Thyroid gland (tissue), 4 donors: ENCODE data around the gene NUDT3. TPM values are rescaled to one million over a fixed set of nuclear protein-coding genes. Genes with fewer than 3 reads are reported as not detected.
"Not testable (repeated sequence)": the region's sequence is repeated elsewhere in the genome, so short reads cannot be mapped to it uniquely, and the experiment has no call there.

ENCODE experiments used
- DNase-seq, 2 donors: peaks; one replicate each; pipeline ENCODE4 v3.0.0-alpha.2; 2019
- H3K27ac ChIP-seq, 3 donors: fragments of 200-600 bp; sonication (generic); 1 replicate in 2 of 3; 2 replicates in 1 of 3; pipeline ENCODE4 v1.5.1; 2016 to 2019; ENCODE audit warnings: mild to moderate bottlenecking in 1 of 3, moderate library complexity in 1 of 3
- H3K27me3 ChIP-seq: fragments of 200-600 bp; sonication (generic); one replicate; pipeline ENCODE4 v1.5.1; 2019
- H3K36me3 ChIP-seq, 2 donors: fragments of 200-600 bp; sonication (generic); one replicate each; pipeline ENCODE4 v1.5.1; 2016 to 2019
- H3K4me1 ChIP-seq, 2 donors: fragments of 200-600 bp; sonication (generic); one replicate each; pipeline ENCODE4 v1.5.1; 2017 to 2019
- H3K4me3 ChIP-seq, 3 donors: fragments of 200-600 bp; sonication (generic); replicated peaks in 1 of 3; 1 replicate in 2 of 3; 2 replicates in 1 of 3; pipeline ENCODE4 v1.5.1; 2016; ENCODE audit warnings: mild to moderate bottlenecking in 1 of 3
- H3K9me3 ChIP-seq: fragments of 200-600 bp; sonication (generic); one replicate; pipeline ENCODE4 v1.5.1; 2017
- CTCF ChIP-seq, 6 experiments: fragments of 200-600 bp in 3 of 6; fragments of 450-650 bp in 3 of 6; sonication (generic) in 3 of 6; IDR thresholded peaks; one replicate each; pipeline ENCODE4 v1.5.1; 2016 to 2019; ENCODE audit warnings: antibody characterized with exemption in 6 of 6, mild to moderate bottlenecking in 2 of 6, inconsistent platforms in 1 of 6, moderate library complexity in 1 of 6
- POLR2A ChIP-seq, 2 donors: fragments of 450-650 bp; IDR thresholded peaks; one replicate each; pipeline ENCODE4 v1.6.1; 2017; ENCODE audit warnings: antibody characterized with exemption in 2 of 2, mild to moderate bottlenecking in 2 of 2, moderate library complexity in 1 of 2
- WGBS, 2 donors: methylation state at CpG; one replicate each; pipeline ENCODE4 v1.1.5; 2017; 5-methylcytosine and 5-hydroxymethylcytosine counted together
- intact Hi-C: fragments of 100-400 bp; cut with DNase I; formaldehyde crosslinking; loops from one replicate; pipeline ENCODE4 v1.15.1; 2023
- total RNA-seq, 4 donors: library from RNA; depleted of rRNA; stranded (reverse); fragments of >200 nt; gene quantifications; one replicate each; pipeline ENCODE4 v1.2.3, GENCODE V29; 2016

Gene NUDT3
- total RNA-seq, 4 donors from 2014 or later = 68.1 to 98.9 (median 75.5) TPM

- Histone ChIP-seq H3K4me1 (peaks cover 5 to 24% of the 10 kb centered on the region in 2 donors), H3K9me3 (no peaks in the 10 kb centered on the region), H3K4me3 (peak overlapping the region; percentile 23 to 83 (median 66)), H3K27ac (peak overlapping the region; percentile 83 to 94 (median 92)), H3K27me3 (no peaks in the 10 kb centered on the region), H3K36me3 (no peaks in the 10 kb centered on the region)
- intact Hi-C loops = loop anchor here (2.0 to 5.0 kb wide), 3 partner anchors 51 to 169 kb away; partner anchors contain the start of gene NUDT3
- peak; percentile 78 to 84 for DNase-seq
- WGBS, 2 donors = 10 to 19% methylated on average over 15 of the region's 17 CpGs
- no peak for TF ChIP-seq CTCF (IDR thresholded peaks at IDR 0.05)
- no peak for TF ChIP-seq POLR2A (IDR thresholded peaks at IDR 0.05)
Observed at GRCh38 chr6:34248198-34248726, 144.2 kb downstream of the NUDT3 start.

- Histone ChIP-seq H3K9me3 (no peaks in the 10 kb centered on the region), H3K36me3 (no peaks in the 10 kb centered on the region), H3K4me1 (peaks cover 5 to 24% of the 10 kb centered on the region in 2 donors), H3K27ac (peak overlapping the region in 2 of 3 donors; percentile 92 to 94), H3K27me3 (no peaks in the 10 kb centered on the region), H3K4me3 (peak overlapping the region in 1 of 3 donors; percentile 83)
- 79 to 93% methylated on average over 3 to 6 of the region's 6 CpGs for WGBS, 2 donors
- TF ChIP-seq CTCF (IDR thresholded peaks at IDR 0.05) = no peak
- TF ChIP-seq POLR2A (IDR thresholded peaks at IDR 0.05) = no peak
- intact Hi-C loops = loop anchor here (2.0 to 5.0 kb wide), 3 partner anchors 50 to 170 kb away; partner anchors contain the start of gene NUDT3
- DNase-seq = no peak
Observed at GRCh38 chr6:34247481-34248197, 144.8 kb downstream of the NUDT3 start.

GRCh38 chr6:34246563-34247391 is 145.7 kb downstream of the NUDT3 start:
- peak in 1 of 2 donors; percentile 25 for DNase-seq
- H3K4me1 ChIP-seq = peaks cover 5 to 24% of the 10 kb centered on the region in 2 donors
- no peaks in the 10 kb centered on the region for H3K9me3 ChIP-seq
- H3K36me3 ChIP-seq = no peaks in the 10 kb centered on the region
- no peaks in the 10 kb centered on the region for H3K27me3 ChIP-seq
- TF ChIP-seq CTCF (IDR thresholded peaks at IDR 0.05) (peak in 3 of 6 experiments; percentile 21 to 34 (median 32)), POLR2A (IDR thresholded peaks at IDR 0.05) (no peak)
- intact Hi-C loops = loop anchor here (5.0 kb wide), 2 partner anchors 49 to 171 kb away; no protein-coding TSS in a partner anchor
- WGBS, 2 donors = 74 to 76% methylated on average over 4 to 6 of the region's 8 CpGs
- no peak overlapping the region for H3K27ac ChIP-seq
- no peak overlapping the region for H3K4me3 ChIP-seq

- no peaks in the 10 kb centered on the region for H3K9me3 ChIP-seq
- WGBS, 2 donors = 67% methylated on average over 2 of the region's 2 CpGs
Observed at GRCh38 chr6:34246249-34246562, 146.3 kb downstream of the NUDT3 start.

GRCh38 chr6:34245761-34246140 is 146.7 kb downstream of the NUDT3 start:
- WGBS, 2 donors = 83 to 85% methylated on average over 7 of the region's 7 CpGs
- peaks cover 5 to 24% of the 10 kb centered on the region in 2 donors for H3K4me1 ChIP-seq
- intact Hi-C loops = loop anchor here (5.0 kb wide), 2 partner anchors 48 to 172 kb away; no protein-coding TSS in a partner anchor
- not testable (repeated sequence) for H3K27ac ChIP-seq, H3K36me3 ChIP-seq, DNase-seq, H3K9me3 ChIP-seq, H3K27me3 ChIP-seq, H3K4me3 ChIP-seq

More at GRCh38 chr6:34246249-34246562, 146.3 kb downstream of the NUDT3 start:
- intact Hi-C loops = loop anchor here (5.0 kb wide), 2 partner anchors 49 to 171 kb away; no protein-coding TSS in a partner anchor
- Histone ChIP-seq H3K4me1 (peaks cover 5 to 24% of the 10 kb centered on the region in 2 donors), H3K27me3 (no peaks in the 10 kb centered on the region), H3K4me3 (no peak overlapping the region), H3K36me3 (no peaks in the 10 kb centered on the region), H3K27ac (no peak overlapping the region)
- TF ChIP-seq CTCF (IDR thresholded peaks at IDR 0.05) (no peak), POLR2A (IDR thresholded peaks at IDR 0.05) (no peak)
- no peak for DNase-seq

GRCh38 chr6:34245032-34245760 is 147.3 kb downstream of the NUDT3 start:
- H3K27me3 ChIP-seq, H3K27ac ChIP-seq, H3K9me3 ChIP-seq, DNase-seq, H3K36me3 ChIP-seq, H3K4me3 ChIP-seq: not testable (repeated sequence)
- WGBS, 2 donors = 85 to 86% methylated on average over 12 to 13 of the region's 13 CpGs
- H3K4me1 ChIP-seq = peaks cover 5 to 24% of the 10 kb centered on the region in 2 donors
- intact Hi-C loops = loop anchor here (5.0 kb wide), 2 partner anchors 48 to 172 kb away; no protein-coding TSS in a partner anchor
